ENCODE measurements around the gene ST6GALNAC3.

ST6GALNAC3 gene

DNA sequence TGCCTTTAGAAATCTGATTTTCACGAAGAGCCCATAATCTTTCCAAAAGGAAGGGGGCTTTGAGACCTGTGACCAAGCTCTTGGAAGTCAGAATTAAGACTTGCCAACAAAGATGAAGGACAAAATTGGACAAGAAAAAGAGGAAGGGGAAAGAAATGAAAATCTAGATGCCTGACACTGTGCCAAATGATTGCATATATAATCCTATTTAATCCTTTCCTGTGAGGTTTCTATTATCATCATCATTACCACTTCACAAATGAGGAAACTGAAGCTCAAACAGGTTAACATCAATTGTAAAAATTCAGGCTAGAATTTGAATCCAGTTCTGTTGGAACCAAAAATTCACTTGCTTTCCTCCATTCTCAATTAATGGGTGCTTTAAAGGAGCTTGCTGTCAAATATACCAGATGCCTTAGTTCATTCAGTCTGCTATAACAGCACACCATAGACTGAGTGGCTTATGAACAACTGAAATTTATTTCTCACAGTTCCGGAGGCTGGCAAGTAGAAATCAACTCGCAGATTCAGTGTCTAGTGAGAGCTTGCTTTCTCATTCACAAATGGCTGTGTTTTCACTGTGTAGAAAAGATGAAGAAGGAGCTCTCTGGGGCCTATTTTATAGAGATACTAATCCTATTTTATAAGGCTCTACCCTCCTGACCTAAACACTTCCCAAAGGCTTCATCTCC, 595.2 kb downstream of the ST6GALNAC3 start:
- in situ Hi-C loops (cut with MboI; ENCODE audit: low sequenced_read_pairs), result no loop called here

DNA sequence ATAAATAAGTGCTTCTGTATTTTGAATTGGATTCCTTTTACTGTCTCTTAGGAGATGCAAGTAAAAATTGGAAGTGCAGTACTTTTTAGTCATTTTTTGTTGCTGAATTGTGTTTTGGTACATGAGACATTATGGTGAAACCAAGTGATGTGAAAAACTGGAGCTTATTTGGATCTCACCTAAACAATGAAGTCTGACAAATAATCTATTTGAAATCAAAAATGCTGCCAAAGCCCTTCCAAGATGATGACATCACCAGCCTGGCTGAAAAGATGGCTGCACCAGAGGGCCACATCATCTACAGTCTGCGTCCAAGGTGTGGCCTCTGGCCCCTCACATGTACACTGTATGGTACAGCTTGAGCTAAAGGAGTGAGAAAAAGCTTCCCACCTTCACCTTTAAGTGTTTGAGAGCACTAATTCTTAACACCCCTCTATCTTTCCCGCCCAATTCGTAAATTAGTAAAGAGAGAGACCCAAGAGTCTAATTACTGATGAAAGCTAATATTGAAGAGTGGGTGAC, 600.2 kb downstream of the ST6GALNAC3 start:
- in situ Hi-C loops (cut with MboI; ENCODE audit: low sequenced_read_pairs), result no loop called here

DNA sequence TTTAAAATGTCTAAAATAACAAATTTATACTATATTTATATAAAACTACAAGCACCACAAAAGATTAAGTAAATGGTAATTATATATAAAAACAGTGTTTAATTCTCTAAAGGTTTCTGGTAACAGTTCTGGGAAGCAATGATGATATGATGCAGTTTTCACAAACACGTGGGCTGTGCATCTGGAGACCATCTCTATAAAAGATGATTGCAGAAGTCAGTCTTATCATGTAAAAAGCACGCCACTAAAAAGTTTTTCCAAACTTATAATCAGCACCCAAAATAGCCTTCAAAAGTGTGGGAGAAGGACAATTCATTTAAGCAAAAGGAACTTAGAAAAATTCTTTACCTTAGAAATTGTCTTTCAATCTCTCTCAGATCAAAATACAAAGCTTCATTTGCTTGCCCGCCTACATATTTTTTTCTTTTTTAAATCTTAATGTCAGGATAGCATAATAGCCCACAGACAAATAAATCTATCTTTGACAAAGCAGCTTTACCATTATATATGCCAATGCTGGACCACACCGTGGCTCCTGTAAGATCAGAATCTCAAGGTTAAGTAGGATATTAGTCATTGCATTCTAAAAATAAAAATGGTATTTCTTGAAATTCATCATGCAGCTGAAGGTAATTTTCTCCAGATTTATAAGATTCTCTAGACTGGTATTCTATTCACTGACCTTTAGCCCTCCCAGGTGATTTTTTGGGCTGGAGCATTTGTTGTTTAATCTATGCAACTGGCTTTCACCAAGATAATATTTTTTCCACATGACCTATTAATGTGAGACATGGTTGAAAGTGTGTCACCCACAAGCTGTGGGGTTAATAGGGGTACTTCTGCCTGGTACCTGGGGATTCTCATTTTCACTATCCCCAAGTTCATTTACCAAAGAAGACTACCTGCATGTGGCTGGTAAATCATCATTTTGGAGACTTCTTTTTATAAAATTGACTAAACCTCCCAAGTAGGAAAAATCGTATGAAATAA, 603.2 kb downstream of the ST6GALNAC3 start:
- in situ Hi-C loops (cut with MboI; ENCODE audit: low sequenced_read_pairs), result no loop called here

DNA sequence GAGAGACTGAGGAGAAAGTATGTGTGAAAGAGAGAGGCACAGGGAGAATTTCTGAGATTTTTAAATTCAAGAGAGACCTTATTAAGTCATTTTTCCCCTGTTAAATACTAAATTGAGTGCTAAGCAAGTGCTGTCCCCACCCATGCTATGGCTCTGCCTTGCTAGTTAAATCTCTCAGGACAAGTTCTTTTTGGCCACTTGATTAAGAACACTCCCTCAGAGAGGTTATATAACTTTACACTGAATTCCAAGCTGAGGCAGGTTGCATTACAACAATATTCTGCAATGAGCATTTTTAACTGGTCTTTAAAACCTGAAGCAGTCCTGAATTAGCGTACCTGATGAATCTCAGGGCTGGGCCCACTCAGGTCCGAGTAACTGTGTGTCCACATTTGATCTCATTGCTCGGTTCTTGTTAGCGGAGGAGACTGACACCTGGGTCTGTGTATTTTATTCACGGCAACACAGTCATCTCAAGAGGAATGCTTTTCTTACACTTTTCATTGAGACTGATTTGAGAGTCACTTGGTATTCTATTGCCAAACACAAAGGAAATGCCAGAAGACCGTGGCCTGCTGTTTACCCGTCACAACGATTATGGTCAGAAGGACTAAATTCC, 605.1 kb downstream of the ST6GALNAC3 start:
- in situ Hi-C loops (cut with MboI; ENCODE audit: low sequenced_read_pairs), result no loop called here

DNA sequence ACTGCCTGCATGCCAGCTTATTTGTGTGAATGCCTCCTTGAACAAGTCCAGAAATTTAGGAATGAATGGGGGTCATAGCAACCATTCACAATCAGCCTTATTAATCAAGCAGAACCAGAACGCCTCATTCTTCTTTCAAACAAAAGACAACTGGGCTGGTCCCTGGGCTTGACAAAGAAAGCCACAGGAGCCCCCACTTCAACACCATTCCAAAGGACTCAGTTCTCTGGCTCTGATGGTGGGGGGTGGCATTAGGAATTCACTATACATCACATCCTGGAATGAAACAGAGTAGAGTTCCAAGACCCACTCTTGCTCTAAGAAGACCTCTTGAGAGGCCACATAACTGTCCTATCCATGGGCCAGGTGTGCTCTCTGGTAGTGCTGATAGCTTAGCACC, 606.1 kb downstream of the ST6GALNAC3 start:
- in situ Hi-C loops (cut with MboI; ENCODE audit: low sequenced_read_pairs), result no loop called here

DNA sequence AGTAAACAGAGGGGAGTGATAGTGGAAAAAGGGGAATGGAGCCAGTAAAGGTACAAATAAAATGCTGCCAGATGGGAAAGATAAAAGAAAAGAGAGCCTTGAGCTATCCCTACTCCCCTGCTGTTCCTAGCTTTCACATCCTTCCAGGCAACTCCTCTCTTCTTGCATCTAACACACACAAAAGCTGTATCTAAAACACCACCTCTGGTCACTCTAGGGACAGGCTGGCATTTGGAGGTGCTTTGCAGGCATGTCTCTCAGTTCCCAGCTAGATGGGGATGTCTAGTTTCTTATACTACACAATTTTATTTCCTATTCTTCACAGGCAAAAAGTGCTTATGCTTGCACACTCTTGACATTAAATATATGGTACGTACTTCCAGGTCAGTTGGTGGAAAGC, 607.6 kb downstream of the ST6GALNAC3 start:
- in situ Hi-C loops (cut with MboI; ENCODE audit: low sequenced_read_pairs), result no loop called here
